GM12874 (cell line): ENCODE results near the gene ALOX5.

Source experiments
- TF ChIP-seq, protein P1 (sequence below): IDR thresholded peaks from 2 replicates; pipeline ENCODE4 v1.5.1; 2011; ENCODE audit warnings: low read depth, mild to moderate bottlenecking, control low read depth, low read length, moderate library complexity; ENCODE audit not compliant: insufficient read depth

ALOX5 gene

DNA sequence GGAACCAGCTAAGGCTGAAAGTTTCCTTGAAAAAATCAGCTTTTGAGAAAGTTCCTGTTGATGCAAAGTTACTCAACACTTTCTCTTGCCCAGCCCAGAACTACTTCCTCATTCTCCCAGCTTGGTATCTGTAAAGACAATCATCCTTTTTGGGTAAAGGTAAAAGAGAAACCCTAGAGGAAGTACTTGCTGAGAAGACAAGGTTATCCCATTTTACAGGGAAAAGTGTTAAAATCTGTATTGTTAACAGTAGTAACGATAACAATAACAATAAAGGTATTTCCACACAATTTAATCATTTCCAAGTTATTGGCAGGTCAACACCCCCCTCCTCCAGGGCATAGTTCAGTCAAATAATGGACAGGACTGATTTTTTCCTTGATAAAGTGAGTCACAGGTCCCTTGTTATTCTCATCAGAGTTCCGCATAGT is 2.4 kb downstream of the ALOX5 start:
- TF ChIP-seq, protein P1, sequence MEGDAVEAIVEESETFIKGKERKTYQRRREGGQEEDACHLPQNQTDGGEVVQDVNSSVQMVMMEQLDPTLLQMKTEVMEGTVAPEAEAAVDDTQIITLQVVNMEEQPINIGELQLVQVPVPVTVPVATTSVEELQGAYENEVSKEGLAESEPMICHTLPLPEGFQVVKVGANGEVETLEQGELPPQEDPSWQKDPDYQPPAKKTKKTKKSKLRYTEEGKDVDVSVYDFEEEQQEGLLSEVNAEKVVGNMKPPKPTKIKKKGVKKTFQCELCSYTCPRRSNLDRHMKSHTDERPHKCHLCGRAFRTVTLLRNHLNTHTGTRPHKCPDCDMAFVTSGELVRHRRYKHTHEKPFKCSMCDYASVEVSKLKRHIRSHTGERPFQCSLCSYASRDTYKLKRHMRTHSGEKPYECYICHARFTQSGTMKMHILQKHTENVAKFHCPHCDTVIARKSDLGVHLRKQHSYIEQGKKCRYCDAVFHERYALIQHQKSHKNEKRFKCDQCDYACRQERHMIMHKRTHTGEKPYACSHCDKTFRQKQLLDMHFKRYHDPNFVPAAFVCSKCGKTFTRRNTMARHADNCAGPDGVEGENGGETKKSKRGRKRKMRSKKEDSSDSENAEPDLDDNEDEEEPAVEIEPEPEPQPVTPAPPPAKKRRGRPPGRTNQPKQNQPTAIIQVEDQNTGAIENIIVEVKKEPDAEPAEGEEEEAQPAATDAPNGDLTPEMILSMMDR = no peak

DNA sequence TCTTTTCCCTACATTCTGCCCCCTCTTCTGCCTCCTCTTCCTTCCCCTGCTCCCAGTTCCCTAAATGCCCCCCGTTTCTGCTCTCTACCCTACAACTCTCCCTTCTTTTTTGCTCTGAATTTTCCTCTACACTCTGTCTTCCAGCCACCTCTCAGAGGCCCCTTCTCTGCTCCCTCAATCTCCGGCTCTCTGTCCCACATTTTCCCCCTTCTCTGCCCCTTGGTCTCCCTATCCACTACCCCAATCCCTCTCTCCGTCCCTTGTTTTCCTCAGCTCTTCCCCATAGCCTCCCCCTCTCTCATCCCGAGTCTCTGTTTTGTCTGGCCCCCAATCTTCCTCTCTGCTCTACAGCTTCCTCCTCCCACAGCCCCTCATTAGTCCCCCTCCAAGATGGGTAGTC is 3.3 kb downstream of the ALOX5 start:
- TF ChIP-seq, protein P1 = no peak

DNA sequence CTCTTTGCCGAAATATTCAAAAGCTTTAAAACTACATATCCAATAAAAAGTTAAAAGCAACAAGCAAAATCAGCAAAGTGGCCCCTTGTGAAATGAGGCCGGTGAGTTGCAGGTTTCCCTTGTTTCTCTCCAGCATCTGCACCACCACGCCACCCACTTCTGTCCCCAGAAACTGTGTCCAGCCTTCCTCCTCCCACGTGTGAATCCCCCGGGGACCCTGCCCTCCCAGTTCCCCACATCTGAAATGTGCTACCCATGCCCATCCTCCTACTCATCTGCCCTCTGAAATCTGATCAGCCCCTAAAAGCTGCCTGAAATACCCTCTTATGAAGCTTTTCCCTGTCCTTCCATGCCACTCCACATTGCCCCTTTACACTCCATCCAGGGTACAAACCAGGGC is 3.8 kb downstream of the ALOX5 start:
- TF ChIP-seq, protein P1 = no peak

DNA sequence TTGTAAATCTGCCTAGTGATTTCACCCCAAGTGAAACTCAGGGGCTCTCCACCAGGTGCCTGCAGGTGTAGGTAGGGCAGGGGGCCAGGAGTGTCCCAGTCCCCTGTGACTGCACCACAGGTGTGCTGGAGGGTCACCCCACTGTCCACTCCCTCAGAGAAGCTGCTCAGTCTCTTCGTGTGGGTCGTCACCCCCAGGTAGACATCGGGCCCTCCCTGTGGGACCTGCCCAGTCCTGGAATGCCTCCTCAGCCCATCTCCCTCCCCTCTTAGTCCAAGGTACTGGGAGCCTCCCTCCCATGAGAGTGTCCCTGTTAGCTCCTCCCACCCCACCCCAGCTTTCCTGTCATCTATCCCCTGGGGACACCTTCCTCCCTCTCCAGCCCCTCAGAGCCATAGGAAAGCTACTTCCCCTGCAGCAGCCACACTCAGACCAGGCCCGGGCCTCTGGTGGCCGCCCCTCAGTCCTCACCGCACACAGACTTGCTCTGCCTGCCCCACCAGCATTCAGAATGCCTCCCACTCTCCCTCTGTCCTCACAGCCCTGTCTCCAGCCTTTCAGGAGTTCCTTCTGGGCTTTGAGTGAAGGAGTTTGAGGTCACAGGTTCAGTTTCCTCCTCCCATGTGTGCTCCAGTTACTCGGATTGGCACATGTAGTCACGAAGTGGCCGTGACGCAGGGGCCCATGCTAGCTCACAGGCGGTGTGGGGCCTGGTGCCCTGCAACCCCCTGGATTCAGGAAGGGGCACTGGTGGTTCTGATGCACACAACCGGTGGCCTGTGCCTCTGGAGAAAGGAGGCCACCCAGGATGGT is 5.1 kb downstream of the ALOX5 start:
- TF ChIP-seq, protein P1 = no peak

DNA sequence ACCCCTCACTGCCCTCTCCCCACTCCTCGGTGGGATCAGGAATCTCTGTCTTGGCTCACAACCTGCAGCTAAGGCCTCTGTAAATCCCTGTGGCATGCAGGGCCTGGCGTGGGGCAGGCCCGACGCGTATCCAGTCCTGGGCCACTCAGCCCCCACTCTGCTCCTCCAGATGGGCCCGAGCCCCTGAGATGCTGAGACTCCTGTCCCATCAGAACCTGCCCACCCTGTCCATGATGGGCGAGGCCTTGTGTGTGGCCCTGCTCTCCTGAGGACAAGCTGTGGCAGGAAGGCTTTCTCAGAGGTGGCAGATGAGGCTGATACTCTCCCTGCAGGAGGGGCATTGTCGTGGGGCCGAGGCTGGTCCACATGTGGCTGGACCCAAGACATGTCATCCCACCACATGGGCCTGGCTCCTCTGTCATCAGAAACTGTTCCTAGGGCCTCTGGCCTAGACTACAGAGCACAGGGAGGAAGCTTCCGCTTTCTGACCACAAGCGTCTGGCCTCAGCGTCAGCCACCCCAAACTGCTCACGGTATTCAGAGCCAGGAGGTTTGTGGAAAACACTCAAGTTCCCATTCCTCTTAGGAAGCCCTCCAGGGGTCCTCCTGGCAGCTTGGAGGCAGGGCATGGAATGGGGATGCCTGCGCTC is 6.0 kb downstream of the ALOX5 start:
- TF ChIP-seq, protein P1 = no peak

DNA sequence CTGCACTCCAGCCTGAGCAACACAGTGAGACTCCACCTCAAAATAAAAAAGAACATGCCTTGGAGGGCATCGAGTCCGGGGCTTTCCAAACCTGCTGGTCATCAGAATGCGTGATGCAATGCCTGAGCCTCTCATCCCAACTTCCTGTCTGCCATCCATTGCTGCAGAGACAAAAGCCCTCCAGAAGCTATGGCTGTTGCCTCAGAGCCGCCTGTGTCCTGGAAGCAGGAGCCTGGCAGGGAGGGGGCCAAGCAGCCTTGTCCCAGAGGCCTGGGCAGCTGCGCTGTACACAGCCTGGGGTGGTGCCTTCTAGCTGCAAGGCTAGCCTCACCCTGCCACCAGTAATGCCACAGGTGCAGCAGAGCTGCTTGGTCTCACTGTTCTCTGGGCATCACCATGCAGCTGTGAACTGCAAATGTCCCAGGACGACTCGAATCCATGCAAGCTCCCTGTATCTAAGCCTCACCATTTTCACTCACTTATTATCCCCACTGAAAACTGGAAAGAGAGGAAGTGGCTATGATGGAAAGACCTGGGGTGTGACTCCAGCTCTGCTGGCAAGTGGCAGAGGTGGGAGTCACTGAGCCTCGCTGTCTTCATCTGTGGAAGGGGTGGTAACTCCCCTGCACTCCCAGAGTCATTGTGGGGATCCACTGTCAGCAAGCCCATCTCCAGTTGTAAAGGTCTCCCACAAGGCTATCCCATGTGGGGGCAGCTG is 7.0 kb downstream of the ALOX5 start:
- TF ChIP-seq, protein P1 = no peak

DNA sequence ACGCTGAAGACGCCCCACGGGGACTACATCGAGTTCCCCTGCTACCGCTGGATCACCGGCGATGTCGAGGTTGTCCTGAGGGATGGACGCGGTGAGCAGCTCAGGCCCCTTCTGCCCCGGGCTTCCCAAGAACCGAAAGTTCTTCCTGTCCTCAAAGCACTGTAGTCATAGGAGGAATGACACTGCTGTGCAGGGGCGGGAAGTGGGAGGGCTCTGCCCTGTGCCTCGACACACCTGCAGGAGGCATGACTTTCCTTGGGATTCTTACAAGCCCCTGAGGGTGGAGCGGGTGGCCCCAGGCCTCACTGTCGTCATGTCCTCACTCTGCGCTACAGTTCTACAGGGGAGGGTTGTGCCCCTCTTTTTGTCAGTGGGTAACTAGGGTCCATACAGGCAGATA is 8.6 kb downstream of the ALOX5 start:
- TF ChIP-seq, protein P1 = no peak
